ENCODE results near the gene AFAP1L1.

The AFAP1L1 gene

GRCh38 chr5:149375434-149375833 lies 103.8 kb downstream of the AFAP1L1 start:
- ChIA-PET CTCF (interaction anchor here (0.6 to 1.3 kb wide), 3 partner anchors 8 to 66 kb away, joined by 4 read pairs; no protein-coding TSS in a partner anchor), POLR2A (no interaction called here)
- no peak for TF ChIP-seq CTBP1 (IDR thresholded peaks at IDR 0.05; ENCODE audit: borderline replicate concordance)
- TF ChIP-seq ZNF384 (IDR thresholded peaks at IDR 0.05) = no peak
- no peak for TF ChIP-seq NFRKB (IDR thresholded peaks at IDR 0.05)
- no peak for TF ChIP-seq L3MBTL2 (conservative IDR thresholded peaks at IDR 0.05)
- no peak for TF ChIP-seq SP1 (IDR thresholded peaks at IDR 0.05)
- no peak for TF ChIP-seq HDGF (IDR thresholded peaks at IDR 0.05; ENCODE audit: borderline replicate concordance)
- TF ChIP-seq TARDBP (IDR thresholded peaks at IDR 0.05) = no peak
- TF ChIP-seq BHLHE40 (IDR thresholded peaks at IDR 0.05; ENCODE audit: borderline replicate concordance) = no peak
- TF ChIP-seq PKNOX1 (IDR thresholded peaks at IDR 0.05) = no peak
- TF ChIP-seq SUZ12 (IDR thresholded peaks at IDR 0.05) = no peak
- TF ChIP-seq ELF4 (IDR thresholded peaks at IDR 0.05) = no peak
- TF ChIP-seq LEF1 (IDR thresholded peaks at IDR 0.05; ENCODE audit: borderline replicate concordance) = no peak
- no peak for DNase-seq (ENCODE audit: extremely low spot score)

- TF ChIP-seq FOXK2 (IDR thresholded peaks at IDR 0.05) (no peak), PKNOX1 (IDR thresholded peaks at IDR 0.05) (no peak), ARNT (IDR thresholded peaks at IDR 0.05) (no peak), FOXA1 (IDR thresholded peaks at IDR 0.05) (no peak), CTBP1 (IDR thresholded peaks at IDR 0.05; ENCODE audit: borderline replicate concordance) (no peak), SUZ12 (IDR thresholded peaks at IDR 0.05) (no peak)
- ChIA-PET POLR2A (no interaction called here), CTCF (interaction anchor here (0.6 to 1.3 kb wide), 4 partner anchors 8 to 65 kb away, joined by 3 to 4 read pairs (median 4); no protein-coding TSS in a partner anchor)
- no peak for DNase-seq (ENCODE audit: extremely low spot score)
Measured at GRCh38 chr5:149376104-149376503, 104.4 kb downstream of the AFAP1L1 start.

DNA sequence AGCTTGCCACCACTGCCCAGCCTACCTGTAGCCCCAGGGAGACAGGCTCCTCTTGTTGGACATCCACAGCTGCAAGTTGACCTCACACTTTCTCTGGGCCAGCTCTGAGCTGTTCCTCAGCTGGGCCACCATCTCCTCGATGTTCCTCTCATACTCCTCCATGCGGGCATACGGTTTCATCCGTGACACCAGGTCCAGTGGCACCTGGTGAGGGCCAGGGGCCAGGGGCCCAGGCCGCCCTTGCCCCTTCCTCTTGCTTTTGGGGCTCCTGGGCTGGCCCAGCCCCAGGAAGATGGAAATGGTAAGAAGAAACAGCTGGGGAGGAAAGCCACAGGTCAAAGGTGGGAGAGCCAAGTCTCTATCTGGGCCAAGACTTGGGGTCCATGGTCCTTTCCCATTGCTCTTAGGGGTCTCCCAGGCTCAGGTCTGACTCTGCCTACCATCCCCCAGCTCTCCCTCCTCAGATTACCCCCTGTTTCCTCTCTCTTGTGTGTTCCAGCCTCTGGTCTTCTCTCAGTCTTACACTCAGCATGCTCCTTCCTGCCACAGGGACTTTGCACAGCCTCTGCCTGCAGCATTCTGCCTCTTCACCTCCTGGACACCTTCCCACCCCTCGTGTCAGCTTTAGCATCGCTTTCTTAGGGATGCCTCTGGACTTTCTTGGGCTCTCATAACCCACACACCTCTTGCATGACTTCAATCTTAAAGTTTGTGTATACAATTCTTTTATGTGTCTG lies 105.2 kb downstream of the AFAP1L1 start:
- ChIA-PET POLR2A (no interaction called here), CTCF (interaction anchor here (0.6 to 1.2 kb wide), 2 partner anchors 10 to 58 kb away, joined by 3 to 4 read pairs; no protein-coding TSS in a partner anchor)
- DNase-seq (ENCODE audit: extremely low spot score) = no peak
- TF ChIP-seq ZNF384 (IDR thresholded peaks at IDR 0.05) (no peak), ARNT (IDR thresholded peaks at IDR 0.05) (no peak), BHLHE40 (IDR thresholded peaks at IDR 0.05; ENCODE audit: borderline replicate concordance) (no peak), TARDBP (IDR thresholded peaks at IDR 0.05) (no peak), FOXA1 (IDR thresholded peaks at IDR 0.05) (no peak), NFRKB (IDR thresholded peaks at IDR 0.05) (no peak), FOXK2 (IDR thresholded peaks at IDR 0.05) (no peak), SP1 (IDR thresholded peaks at IDR 0.05) (no peak), L3MBTL2 (conservative IDR thresholded peaks at IDR 0.05) (no peak), ELF4 (IDR thresholded peaks at IDR 0.05) (no peak), FOXM1 (IDR thresholded peaks at IDR 0.05; ENCODE audit: borderline replicate concordance) (no peak), SUZ12 (IDR thresholded peaks at IDR 0.05) (no peak), CTBP1 (IDR thresholded peaks at IDR 0.05; ENCODE audit: borderline replicate concordance) (no peak), HDGF (IDR thresholded peaks at IDR 0.05; ENCODE audit: borderline replicate concordance) (no peak), LEF1 (IDR thresholded peaks at IDR 0.05; ENCODE audit: borderline replicate concordance) (no peak), PKNOX1 (IDR thresholded peaks at IDR 0.05) (no peak)

- CTCF ChIA-PET = no interaction called here
Measured at GRCh38 chr5:149378241-149378820, 106.7 kb downstream of the AFAP1L1 start.

More at GRCh38 chr5:149378241-149378820, 106.7 kb downstream of the AFAP1L1 start:
- no peak for TF ChIP-seq SUZ12 (IDR thresholded peaks at IDR 0.05)
- TF ChIP-seq PKNOX1 (IDR thresholded peaks at IDR 0.05) = no peak
- no peak for TF ChIP-seq BHLHE40 (IDR thresholded peaks at IDR 0.05; ENCODE audit: borderline replicate concordance)
- no peak for TF ChIP-seq FOXM1 (IDR thresholded peaks at IDR 0.05; ENCODE audit: borderline replicate concordance)
- TF ChIP-seq CTBP1 (IDR thresholded peaks at IDR 0.05; ENCODE audit: borderline replicate concordance) = no peak
- POLR2A ChIA-PET = interaction anchor here (1.7 kb wide), 1 partner anchor 33 kb away, joined by 5 read pairs; the partner anchor contains the start of gene GRPEL2
- no peak for DNase-seq (ENCODE audit: extremely low spot score)
